ENCODE data around the gene NBR1. TPM values are rescaled to one million over a fixed set of nuclear protein-coding genes. Genes with fewer than 3 reads are reported as not detected.
"Not testable (repeated sequence)": the region's sequence is repeated elsewhere in the genome, so short reads cannot be mapped to it uniquely, and the experiment has no call there.

The NBR1 gene
- total RNA-seq, 1 experiment from 2014 or later = 60.8 TPM

GRCh38 chr17:43138531-43138930 is 32.5 kb upstream of the NBR1 start:
- POLR2A ChIA-PET = interaction anchor here (0.8 kb wide), 1 partner anchor 16 kb away, joined by 3 read pairs; no protein-coding TSS in a partner anchor
- H3K4me2 ChIP-seq (ENCODE audit: low read length); CTCF ChIA-PET; H3K36me3 ChIP-seq (ENCODE audit: control insufficient read depth in 1 of 2, insufficient read depth in 2 of 2, low read length in 2 of 2); H3K9me3 ChIP-seq (ENCODE audit: control insufficient read depth in 1 of 2, insufficient read depth in 1 of 2, low read depth in 1 of 2, low read length in 2 of 2); H3K9ac ChIP-seq (ENCODE audit: low read length); H3K79me2 ChIP-seq (ENCODE audit: insufficient read depth, low read length); H2AFZ ChIP-seq (ENCODE audit: low read depth, low read length, poor library complexity, severe bottlenecking); DNase-seq (ENCODE audit: low read depth, low spot score); RAD21 ChIA-PET (ENCODE audit: low non-redundant PET in 1 of 2, low total read pairs in 2 of 2, uncharacterized antibody in 2 of 2, unreplicated experiment in 2 of 2); H3K4me1 ChIP-seq (ENCODE audit: control insufficient read depth in 1 of 2, insufficient read depth in 2 of 2, low read length in 2 of 2); intact Hi-C loops (cut with micrococcal nuclease); H3K9me2 ChIP-seq (ENCODE audit: insufficient read depth); H4K20me1 ChIP-seq (ENCODE audit: insufficient read depth); H3K27me3 ChIP-seq (ENCODE audit: insufficient read depth, low read length); BruUV-seq (replicated peaks); ATAC-seq; H3K27ac ChIP-seq (ENCODE audit: low read depth, low read length); H3K4me3 ChIP-seq (replicated peaks in 1 of 2; ENCODE audit: low read depth in 1 of 2, low read length in 2 of 2): not testable (repeated sequence)

GRCh38 chr17:43140396-43141332 is 30.4 kb upstream of the NBR1 start:
- POLR2A ChIA-PET = no interaction called here
- intact Hi-C loops (cut with micrococcal nuclease) = no loop called here
- H3K4me3 ChIP-seq (replicated peaks in 1 of 2; ENCODE audit: low read depth in 1 of 2, low read length in 2 of 2) = no peak overlapping the region
- no peaks in the 10 kb centered on the region for H3K9me2 ChIP-seq (ENCODE audit: insufficient read depth)
- DNase-seq (ENCODE audit: low read depth, low spot score) = no peak
- no peaks in the 10 kb centered on the region for H4K20me1 ChIP-seq (ENCODE audit: insufficient read depth)
- RAD21 ChIA-PET (ENCODE audit: low non-redundant PET in 1 of 2, low total read pairs in 2 of 2, uncharacterized antibody in 2 of 2, unreplicated experiment in 2 of 2) = no interaction called here
- TF ChIP-seq RAD21 (IDR thresholded peaks at IDR 0.05; ENCODE audit: low read depth) (no peak), SIN3A (IDR thresholded peaks at IDR 0.05; ENCODE audit: low read depth) (no peak), JUND (IDR thresholded peaks at IDR 0.05) (no peak), EZH2phosphoT487 (IDR thresholded peaks at IDR 0.05; ENCODE audit: borderline replicate concordance) (no peak), CTCF (IDR thresholded peaks at IDR 0.05 in 2 of 3, conservative IDR thresholded peaks at IDR 0.05 in 1 of 3; ENCODE audit: borderline replicate concordance in 1 of 3, insufficient read depth in 1 of 3, low read depth in 2 of 3, low read length in 2 of 3) (no peak), SRF (IDR thresholded peaks at IDR 0.05; ENCODE audit: low read depth) (no peak)
- H3K79me2 ChIP-seq (ENCODE audit: insufficient read depth, low read length) = no peaks in the 10 kb centered on the region
- BruUV-seq (replicated peaks) = no TSS peak
- CTCF ChIA-PET = no interaction called here
- H3K27me3 ChIP-seq (ENCODE audit: insufficient read depth, low read length) = no peaks in the 10 kb centered on the region
- H3K4me1 ChIP-seq (ENCODE audit: control insufficient read depth in 1 of 2, insufficient read depth in 2 of 2, low read length in 2 of 2) = peaks cover 4 to 6% of the 10 kb centered on the region in 2 experiments
- no peak for ATAC-seq
- no peaks in the 10 kb centered on the region for H3K9me3 ChIP-seq (ENCODE audit: control insufficient read depth in 1 of 2, insufficient read depth in 1 of 2, low read depth in 1 of 2, low read length in 2 of 2)
- no peak overlapping the region for H3K4me2 ChIP-seq (ENCODE audit: low read length)
- H3K27ac ChIP-seq (ENCODE audit: low read depth, low read length) = no peak overlapping the region
- no peak overlapping the region for H2AFZ ChIP-seq (ENCODE audit: low read depth, low read length, poor library complexity, severe bottlenecking)
- H3K36me3 ChIP-seq (ENCODE audit: control insufficient read depth in 1 of 2, insufficient read depth in 2 of 2, low read length in 2 of 2) = no peaks in the 10 kb centered on the region
- no peak overlapping the region for H3K9ac ChIP-seq (ENCODE audit: low read length)
